WTC11 (cell line): ENCODE results near the gene FGF3. TPM values are rescaled to one million over a fixed set of nuclear protein-coding genes. Genes with fewer than 3 reads are reported as not detected.

ENCODE experiments used
- ATAC-seq: fragments of 200-7000 bp; cut with Tn5 transposase; 2 replicates; pipeline ENCODE4 v1.10.0; 2021; ENCODE audit warnings: mild to moderate bottlenecking, moderate library complexity
- CTCF ChIA-PET: fragments of 300-600 bp; sonication (Branson Sonifier 250); formaldehyde crosslinking; loops from one replicate; lab custom pipeline; 2021; ENCODE audit warnings: antibody characterized with exemption; lab: Charles Lee
- POLR2A ChIA-PET: fragments of 350-600 bp; sonication (Branson Sonifier 250); formaldehyde crosslinking; loops from one replicate; lab custom pipeline; 2021; ENCODE audit warnings: antibody characterized with exemption; lab: Charles Lee
- DNase-seq: peaks from one replicate; pipeline ENCODE4 v3.0.0; 2021; ENCODE audit warnings: low spot score
- H3K27ac Mint-ChIP-seq: 2 replicates; pipeline ENCODE4 v1.8.0; 2021; ENCODE audit warnings: mixed read lengths
- H3K27me3 Mint-ChIP-seq: 2 replicates; pipeline ENCODE4 v1.8.0; 2021; ENCODE audit warnings: low read depth, mild to moderate bottlenecking, moderate library complexity, mixed read lengths
- H3K36me3 Mint-ChIP-seq: 2 replicates; pipeline ENCODE4 v1.8.0; 2021; ENCODE audit warnings: mixed read lengths
- H3K4me1 Mint-ChIP-seq: 2 replicates; pipeline ENCODE4 v1.8.0; 2022; ENCODE audit warnings: mixed read lengths
- H3K4me3 Mint-ChIP-seq: 2 replicates; pipeline ENCODE4 v1.8.0; 2021; ENCODE audit warnings: mild to moderate bottlenecking, moderate library complexity, mixed read lengths
- H3K9me3 Mint-ChIP-seq: 2 replicates; pipeline ENCODE4 v1.8.0; 2021; ENCODE audit warnings: mixed read lengths
- ATF1 ChIP-seq: sonication (generic); formaldehyde crosslinking; IDR thresholded peaks from 2 replicates; pipeline ENCODE4 v1.8.1; 2023; ENCODE audit warnings: mild to moderate bottlenecking, moderate library complexity, missing genetic modification reagents
- ATF6 ChIP-seq: sonication (generic); formaldehyde crosslinking; IDR thresholded peaks from 2 replicates; pipeline ENCODE4 v1.8.1; 2023; ENCODE audit warnings: mild to moderate bottlenecking, missing genetic modification reagents
- CDX4 ChIP-seq: fragments of 250-450 bp; sonication (Bioruptor Pico); IDR thresholded peaks from 2 replicates; pipeline ENCODE4 v1.9.0; 2021; ENCODE audit warnings: moderate library complexity, mild to moderate bottlenecking, inconsistent platforms, borderline replicate concordance
- CREB1 ChIP-seq: sonication (generic); formaldehyde crosslinking; IDR thresholded peaks from 2 replicates; pipeline ENCODE4 v1.8.0; 2023; ENCODE audit warnings: mild to moderate bottlenecking, missing genetic modification reagents
- E2F5 ChIP-seq: sonication (generic); formaldehyde crosslinking; IDR thresholded peaks from 2 replicates; pipeline ENCODE4 v1.8.1; 2022; ENCODE audit warnings: mild to moderate bottlenecking, moderate library complexity, missing genetic modification reagents
- EMX1 ChIP-seq: fragments of 250-450 bp; sonication (Bioruptor Pico); IDR thresholded peaks from 2 replicates; pipeline ENCODE4 v1.8.0; 2021; ENCODE audit warnings: mild to moderate bottlenecking
- FOXJ3 ChIP-seq: sonication (generic); formaldehyde crosslinking; IDR thresholded peaks from 2 replicates; pipeline ENCODE4 v1.9.0; 2021; ENCODE audit warnings: missing genetic modification reagents, mild to moderate bottlenecking, borderline replicate concordance
- GABPB1 ChIP-seq: sonication (generic); formaldehyde crosslinking; IDR thresholded peaks from 2 replicates; pipeline ENCODE4 v1.8.1; 2023; ENCODE audit warnings: mild to moderate bottlenecking, missing genetic modification reagents
- JUN ChIP-seq: sonication (generic); formaldehyde crosslinking; IDR thresholded peaks from 2 replicates; pipeline ENCODE4 v1.8.0; 2023; ENCODE audit warnings: mild to moderate bottlenecking, missing genetic modification reagents
- MAX ChIP-seq: sonication (generic); formaldehyde crosslinking; IDR thresholded peaks from 2 replicates; pipeline ENCODE4 v1.8.0; 2022; ENCODE audit warnings: mild to moderate bottlenecking, missing genetic modification reagents
- NR2C2 ChIP-seq: sonication (generic); formaldehyde crosslinking; IDR thresholded peaks from 2 replicates; pipeline ENCODE4 v1.8.0; 2022; ENCODE audit warnings: mild to moderate bottlenecking, missing genetic modification reagents
- SOX15 ChIP-seq: fragments of 250-450 bp; sonication (Bioruptor Pico); IDR thresholded peaks from 2 replicates; pipeline ENCODE4 v1.9.0; 2021; ENCODE audit warnings: mild to moderate bottlenecking
- TCF7 ChIP-seq: sonication (generic); formaldehyde crosslinking; IDR thresholded peaks from 2 replicates; pipeline ENCODE4 v1.8.0; 2022; ENCODE audit warnings: mild to moderate bottlenecking, low read depth, missing genetic modification reagents, moderate library complexity
- TEAD1 ChIP-seq: sonication (generic); formaldehyde crosslinking; IDR thresholded peaks from 2 replicates; pipeline ENCODE4 v1.8.0; 2022; ENCODE audit warnings: mild to moderate bottlenecking, missing genetic modification reagents
- USF1 ChIP-seq: sonication (generic); formaldehyde crosslinking; IDR thresholded peaks from 2 replicates; pipeline ENCODE4 v1.8.0; 2022; ENCODE audit warnings: mild to moderate bottlenecking, missing genetic modification reagents
- ZBTB21 ChIP-seq: sonication (generic); formaldehyde crosslinking; IDR thresholded peaks from 2 replicates; pipeline ENCODE4 v1.8.1; 2023; ENCODE audit warnings: mild to moderate bottlenecking, missing genetic modification reagents, borderline replicate concordance
- ZBTB43 ChIP-seq: sonication (generic); formaldehyde crosslinking; IDR thresholded peaks from 2 replicates; pipeline ENCODE4 v1.8.1; 2023; ENCODE audit warnings: mild to moderate bottlenecking, missing genetic modification reagents
- ZMAT4 ChIP-seq: fragments of 250-450 bp; sonication (Bioruptor Pico); IDR thresholded peaks from 2 replicates; pipeline ENCODE4 v1.9.0; 2021; ENCODE audit warnings: mild to moderate bottlenecking
- ZNF121 ChIP-seq: sonication (generic); formaldehyde crosslinking; IDR thresholded peaks from 2 replicates; pipeline ENCODE4 v1.8.0; 2023; ENCODE audit warnings: missing genetic modification reagents
- ZNF281 ChIP-seq: sonication (generic); formaldehyde crosslinking; IDR thresholded peaks from 2 replicates; pipeline ENCODE4 v1.8.0; 2023; ENCODE audit warnings: mild to moderate bottlenecking, missing genetic modification reagents
- ZNF532 ChIP-seq: fragments of 250-450 bp; sonication (Bioruptor Pico); IDR thresholded peaks from 2 replicates; pipeline ENCODE4 v1.9.0; 2021; ENCODE audit warnings: mild to moderate bottlenecking, borderline replicate concordance
- total RNA-seq: library from RNA; stranded (reverse); gene quantifications from 3 replicates; pipeline ENCODE4 v1.2.3, GENCODE V29; 2021

The FGF3 gene
- total RNA-seq, 1 experiment from 2014 or later = not detected

- no peak overlapping the region for H3K4me3 Mint-ChIP-seq
- ChIA-PET POLR2A (interaction anchor here (0.7 kb wide), 2 partner anchors 11 to 394 kb away, joined by 3 read pairs; no protein-coding TSS in a partner anchor), CTCF (interaction anchor here (0.6 to 1.8 kb wide), 7 partner anchors 27 to 122 kb away, joined by 3 to 6 read pairs (median 4); no protein-coding TSS in a partner anchor)
- H3K9me3 Mint-ChIP-seq = peaks cover 5% of the 10 kb centered on the region
- TF ChIP-seq ZBTB21 (CRISPR knock-in tag) (no peak), ZNF281 (CRISPR knock-in tag) (no peak), FOXJ3 (CRISPR knock-in tag) (no peak), NR2C2 (CRISPR knock-in tag) (no peak), ATF1 (CRISPR knock-in tag) (no peak), GABPB1 (no peak), TEAD1 (CRISPR knock-in tag) (no peak), ZNF532 (CRISPR knock-in tag) (no peak), ZNF121 (no peak), SOX15 (CRISPR knock-in tag) (no peak), ATF6 (CRISPR knock-in tag) (no peak), CDX4 (CRISPR knock-in tag) (no peak), EMX1 (no peak), TCF7 (no peak), JUN (CRISPR knock-in tag) (no peak), CREB1 (CRISPR knock-in tag) (no peak)
- peaks cover 24% of the 10 kb centered on the region for H3K27me3 Mint-ChIP-seq
- H3K27ac Mint-ChIP-seq = peak overlapping the region; percentile 64; the same call in 1 of the 2 replicates
- DNase-seq (no peak), ATAC-seq (peak; percentile 39)
- H3K36me3 Mint-ChIP-seq = peaks cover 4% of the 10 kb centered on the region; the same call in 1 of the 2 replicates
- H3K4me1 Mint-ChIP-seq = peaks cover 33% of the 10 kb centered on the region
Observed at GRCh38 chr11:69770540-69770939, 48.7 kb downstream of the FGF3 start.

- ATAC-seq (no peak), DNase-seq (no peak)
- ChIA-PET POLR2A (interaction anchor here (0.9 kb wide), 1 partner anchor 8 kb away, joined by 3 read pairs; no protein-coding TSS in a partner anchor), CTCF (no interaction called here)
- Mint-ChIP-seq H3K4me1 (peaks cover 7% of the 10 kb centered on the region), H3K4me3 (no peak overlapping the region), H3K27me3 (no peaks in the 10 kb centered on the region; the same call in none of the 2 replicates), H3K36me3 (peaks cover 4% of the 10 kb centered on the region; the same call in 1 of the 2 replicates), H3K9me3 (peaks cover 5% of the 10 kb centered on the region), H3K27ac (no peak overlapping the region)
- TF ChIP-seq E2F5 (CRISPR knock-in tag) = no peak
- no peak for TF ChIP-seq ZMAT4 (CRISPR knock-in tag)
- TF ChIP-seq ATF1 (CRISPR knock-in tag) = no peak
- no peak for TF ChIP-seq ZBTB43 (CRISPR knock-in tag)
- no peak for TF ChIP-seq MAX
- TF ChIP-seq EMX1 = no peak
- TF ChIP-seq USF1 = no peak
Observed at GRCh38 chr11:69765498-69765995, 53.7 kb downstream of the FGF3 start.
